ENCODE data around the gene ADGRA3. TPM values are rescaled to one million over a fixed set of nuclear protein-coding genes. Genes with fewer than 3 reads are reported as not detected.

ADGRA3 gene
- total RNA-seq, 1 donor, result 2.2 TPM

DNA sequence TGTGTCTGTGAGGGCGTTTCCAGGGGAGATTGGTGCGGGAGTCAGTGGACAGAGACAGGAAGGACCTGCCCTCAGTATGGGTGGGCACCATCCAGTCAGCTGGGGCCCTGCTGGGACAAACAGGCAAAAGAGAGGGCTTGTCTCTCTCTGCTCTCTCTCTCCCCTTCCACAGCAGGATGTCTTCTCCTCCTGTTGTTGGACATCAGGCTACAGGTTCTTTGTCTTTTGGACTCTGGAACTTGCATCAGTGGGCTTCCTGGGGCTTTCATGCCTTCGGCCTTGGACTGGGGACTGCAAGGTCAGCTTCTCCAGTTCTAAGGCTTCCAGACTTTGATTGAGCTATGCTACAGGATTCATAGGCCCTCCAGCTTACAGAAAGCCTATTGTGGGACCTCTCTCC, 59.6 kb downstream of the ADGRA3 start:
- no peaks in the 10 kb centered on the region for H3K27me3 ChIP-seq (ENCODE audit: insufficient read depth, low read length)
- no peaks in the 10 kb centered on the region for H3K4me1 ChIP-seq (ENCODE audit: insufficient read depth, low read length)
- no peak overlapping the region for H3K4me3 ChIP-seq (ENCODE audit: low read length)
- no peaks in the 10 kb centered on the region for H3K9me3 ChIP-seq (ENCODE audit: low read depth, low read length)

DNA sequence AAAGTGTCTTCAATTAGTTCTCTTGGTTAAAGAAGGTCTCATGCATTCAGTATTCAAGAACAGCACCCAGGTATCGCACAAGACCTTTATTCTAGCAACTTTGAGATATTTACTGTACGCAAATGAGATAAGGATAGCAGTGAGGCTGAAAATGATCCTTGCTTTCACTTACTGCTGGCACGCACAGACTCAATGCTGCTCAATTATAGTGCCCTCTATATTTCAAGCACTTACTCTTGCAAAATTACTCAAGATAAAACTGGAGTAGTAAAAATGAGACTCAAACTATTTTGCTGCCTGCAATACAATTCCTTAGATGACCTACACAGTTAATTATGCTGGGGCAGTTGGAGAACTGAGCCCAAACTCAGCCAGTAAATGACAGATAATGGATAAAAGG, 60.9 kb downstream of the ADGRA3 start:
- Histone ChIP-seq H3K27me3 (ENCODE audit: insufficient read depth, low read length) (no peaks in the 10 kb centered on the region), H3K4me3 (ENCODE audit: low read length) (no peak overlapping the region), H3K4me1 (ENCODE audit: insufficient read depth, low read length) (no peaks in the 10 kb centered on the region), H3K9me3 (ENCODE audit: low read depth, low read length) (no peaks in the 10 kb centered on the region)

DNA sequence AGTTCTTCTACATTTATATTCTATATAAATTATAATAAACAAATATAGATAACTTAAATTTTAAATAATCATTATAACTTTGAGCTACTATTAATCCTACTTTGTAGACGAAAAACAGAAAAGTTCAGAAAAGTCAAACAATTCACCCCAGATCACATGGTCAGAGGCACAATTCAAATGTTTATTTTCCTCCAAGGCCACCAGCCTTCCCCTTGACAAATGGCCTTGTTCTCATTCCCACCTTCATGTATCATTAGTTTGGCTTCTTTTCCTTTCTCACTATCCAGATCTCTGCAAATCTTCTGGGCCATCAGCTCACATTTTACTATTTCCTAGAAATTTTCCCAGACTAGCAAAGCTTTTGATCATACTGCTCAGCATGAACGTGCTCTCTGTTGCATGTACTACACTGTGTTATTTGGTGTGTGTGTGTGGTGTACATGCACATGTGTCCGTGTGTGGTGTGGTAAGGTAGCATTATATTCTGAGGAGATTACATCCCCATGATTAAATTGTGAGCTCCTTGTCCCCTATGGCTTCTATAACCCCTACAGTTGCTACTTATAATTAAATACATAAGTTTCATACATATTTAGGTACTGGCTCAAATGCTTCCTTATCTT, 61.5 kb downstream of the ADGRA3 start:
- no peaks in the 10 kb centered on the region for H3K27me3 ChIP-seq (ENCODE audit: insufficient read depth, low read length)
- H3K4me3 ChIP-seq (ENCODE audit: low read length), result no peak overlapping the region
- H3K9me3 ChIP-seq (ENCODE audit: low read depth, low read length), result no peaks in the 10 kb centered on the region
- H3K4me1 ChIP-seq (ENCODE audit: insufficient read depth, low read length), result no peaks in the 10 kb centered on the region

DNA sequence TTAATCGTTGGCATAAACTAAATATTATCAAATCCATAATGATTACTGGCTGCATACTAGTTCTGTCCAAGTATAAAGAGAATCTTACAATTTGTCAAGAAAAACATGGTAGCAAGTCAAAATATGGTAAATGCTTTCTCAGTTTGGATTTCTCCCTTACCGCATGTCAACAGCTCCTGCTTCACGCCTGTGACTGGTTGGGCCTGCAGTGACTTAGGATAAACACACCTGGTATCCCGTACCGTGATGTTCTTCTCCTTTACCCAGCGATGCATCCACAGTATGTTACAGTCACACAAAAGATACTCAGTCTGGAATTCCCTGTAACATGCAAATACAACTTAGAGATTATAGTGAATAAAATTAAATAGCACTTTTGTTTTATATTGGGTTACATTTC, 71.1 kb downstream of the ADGRA3 start:
- no peak overlapping the region for H3K4me3 ChIP-seq (ENCODE audit: low read length)
- no peaks in the 10 kb centered on the region for H3K9me3 ChIP-seq (ENCODE audit: low read depth, low read length)
- no peaks in the 10 kb centered on the region for H3K27me3 ChIP-seq (ENCODE audit: insufficient read depth, low read length)
- H3K4me1 ChIP-seq (ENCODE audit: insufficient read depth, low read length), result no peaks in the 10 kb centered on the region

DNA sequence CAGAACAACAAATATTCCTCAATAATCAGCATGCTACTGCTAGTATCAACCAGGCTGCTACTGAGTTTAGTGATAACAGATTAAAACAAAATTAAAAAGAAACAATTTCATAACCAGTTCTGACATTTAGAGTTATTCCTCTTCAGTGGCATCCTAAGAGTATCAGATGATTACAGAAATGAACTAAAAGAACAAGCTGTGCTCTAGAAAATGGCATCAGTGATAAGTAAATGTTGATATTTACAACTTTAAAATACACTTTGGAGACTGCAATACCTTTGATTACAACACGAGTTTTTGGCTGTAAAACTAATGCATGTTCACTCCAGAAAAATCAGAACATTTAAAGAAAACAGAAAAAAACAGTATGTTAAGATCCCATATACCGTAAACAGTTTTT, 72.9 kb downstream of the ADGRA3 start:
- H3K4me1 ChIP-seq (ENCODE audit: insufficient read depth, low read length), result no peaks in the 10 kb centered on the region
- no peaks in the 10 kb centered on the region for H3K27me3 ChIP-seq (ENCODE audit: insufficient read depth, low read length)
- H3K9me3 ChIP-seq (ENCODE audit: low read depth, low read length), result no peaks in the 10 kb centered on the region
- H3K4me3 ChIP-seq (ENCODE audit: low read length), result no peak overlapping the region

DNA sequence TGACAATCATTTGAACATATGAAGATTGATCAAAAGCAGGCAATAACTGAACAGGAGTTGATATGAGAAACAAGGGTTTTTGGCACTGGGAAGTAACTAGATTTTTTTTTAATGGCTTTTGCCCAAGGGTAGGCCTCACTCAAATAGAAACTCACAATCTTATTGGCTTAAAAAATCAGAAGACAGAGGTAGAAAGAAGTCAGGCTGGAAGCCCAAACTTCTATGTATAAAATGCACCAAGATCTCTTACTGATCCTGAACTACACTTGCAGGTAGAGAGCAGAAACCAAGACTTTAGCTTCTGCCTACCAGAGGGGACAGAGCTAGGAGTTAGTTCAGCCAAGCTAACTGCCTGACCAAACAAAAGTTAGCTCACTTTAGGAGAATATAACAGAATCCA, 74.9 kb downstream of the ADGRA3 start:
- no peaks in the 10 kb centered on the region for H3K27me3 ChIP-seq (ENCODE audit: insufficient read depth, low read length)
- H3K9me3 ChIP-seq (ENCODE audit: low read depth, low read length), result no peaks in the 10 kb centered on the region
- H3K4me1 ChIP-seq (ENCODE audit: insufficient read depth, low read length), result no peaks in the 10 kb centered on the region
- H3K4me3 ChIP-seq (ENCODE audit: low read length), result no peak overlapping the region

DNA sequence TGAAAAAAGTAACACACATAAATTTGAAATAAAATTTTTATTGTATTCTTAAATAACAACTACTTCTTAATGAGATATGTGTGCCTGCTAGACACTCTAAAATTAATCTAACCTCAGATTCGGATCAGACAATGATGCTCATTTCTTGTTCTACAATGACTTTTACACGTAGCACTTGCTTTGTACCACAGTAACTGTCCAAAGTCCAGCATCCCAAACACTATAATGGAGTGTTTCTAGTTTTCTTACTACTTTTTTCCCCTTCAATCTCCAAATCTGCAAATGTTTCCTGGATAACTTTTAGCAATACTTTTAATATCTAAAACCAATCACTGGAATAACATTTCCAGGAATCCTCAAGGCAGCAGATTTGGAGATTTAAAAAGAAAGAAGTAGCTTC, 75.9 kb downstream of the ADGRA3 start:
- H3K9me3 ChIP-seq (ENCODE audit: low read depth, low read length), result no peaks in the 10 kb centered on the region
- H3K27me3 ChIP-seq (ENCODE audit: insufficient read depth, low read length), result no peaks in the 10 kb centered on the region
- no peak overlapping the region for H3K4me3 ChIP-seq (ENCODE audit: low read length)

DNA sequence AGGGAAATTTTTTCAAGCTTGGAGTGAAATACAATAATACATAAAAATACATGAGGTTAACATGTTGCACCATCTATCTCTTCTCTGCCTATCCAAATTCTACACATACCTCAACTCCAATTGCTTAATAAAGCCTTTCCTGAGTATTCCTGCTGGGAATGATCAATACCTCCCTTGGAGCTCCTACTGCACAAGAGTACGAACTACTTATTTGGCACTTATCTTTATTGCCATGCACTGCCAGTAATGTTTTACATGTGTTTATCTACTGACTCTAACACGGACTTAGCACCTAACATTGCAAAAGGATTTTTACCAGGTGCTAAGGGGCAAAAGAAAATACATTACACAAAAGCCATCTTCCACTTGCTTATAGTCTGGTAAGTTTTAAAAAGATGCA, 80.2 kb downstream of the ADGRA3 start:
- H3K4me1 ChIP-seq (ENCODE audit: insufficient read depth, low read length), result no peaks in the 10 kb centered on the region
- no peaks in the 10 kb centered on the region for H3K9me3 ChIP-seq (ENCODE audit: low read depth, low read length)
- no peak overlapping the region for H3K4me3 ChIP-seq (ENCODE audit: low read length)
- no peaks in the 10 kb centered on the region for H3K27me3 ChIP-seq (ENCODE audit: insufficient read depth, low read length)

More for the DNA sequence above, 75.9 kb downstream of the ADGRA3 start:
- H3K4me1 ChIP-seq (ENCODE audit: insufficient read depth, low read length), result no peaks in the 10 kb centered on the region

DNA sequence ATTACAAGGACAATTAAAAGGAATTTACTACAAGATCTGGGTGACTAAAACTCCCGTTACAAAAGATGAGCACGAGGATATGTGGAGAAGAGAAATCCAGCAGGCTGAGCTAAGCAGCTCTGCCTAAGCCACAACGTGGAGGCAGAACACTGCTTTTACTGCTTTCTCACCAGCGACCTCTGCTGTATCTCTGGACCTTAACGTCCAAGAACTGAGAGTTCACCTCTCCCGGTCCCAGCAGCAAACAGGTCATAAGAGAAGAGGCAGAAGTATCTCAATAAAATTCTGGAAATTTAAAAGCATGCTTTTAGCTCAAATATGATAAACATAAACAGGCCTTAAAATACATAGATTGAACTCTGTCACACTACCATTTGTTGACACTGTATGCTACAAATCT, 81.0 kb downstream of the ADGRA3 start:
- Histone ChIP-seq H3K9me3 (ENCODE audit: low read depth, low read length) (no peaks in the 10 kb centered on the region), H3K4me1 (ENCODE audit: insufficient read depth, low read length) (no peaks in the 10 kb centered on the region), H3K4me3 (ENCODE audit: low read length) (no peak overlapping the region), H3K27me3 (ENCODE audit: insufficient read depth, low read length) (no peaks in the 10 kb centered on the region)

DNA sequence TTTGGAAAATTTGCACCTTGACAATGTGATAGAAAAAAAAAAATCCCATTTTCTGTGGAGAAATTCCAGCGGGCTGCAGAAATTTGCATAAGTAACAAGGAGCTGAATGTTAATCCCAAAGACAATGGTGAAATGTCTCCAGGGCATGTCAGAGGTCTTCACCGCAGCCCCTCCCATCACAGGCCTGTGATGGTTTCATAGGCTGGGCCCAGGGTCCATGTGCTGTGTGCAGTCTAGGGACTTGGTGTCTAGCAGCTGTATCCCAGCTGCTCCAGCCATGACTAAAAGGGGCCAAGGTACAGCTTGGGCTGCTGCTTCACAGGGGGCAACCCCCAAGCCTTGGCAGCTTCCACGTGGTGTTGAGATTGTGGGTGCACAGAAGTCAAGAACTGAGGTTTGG, 85.2 kb downstream of the ADGRA3 start:
- H3K4me3 ChIP-seq (ENCODE audit: low read length), result no peak overlapping the region
- H3K4me1 ChIP-seq (ENCODE audit: insufficient read depth, low read length), result no peaks in the 10 kb centered on the region
- no peaks in the 10 kb centered on the region for H3K27me3 ChIP-seq (ENCODE audit: insufficient read depth, low read length)
- no peaks in the 10 kb centered on the region for H3K9me3 ChIP-seq (ENCODE audit: low read depth, low read length)

DNA sequence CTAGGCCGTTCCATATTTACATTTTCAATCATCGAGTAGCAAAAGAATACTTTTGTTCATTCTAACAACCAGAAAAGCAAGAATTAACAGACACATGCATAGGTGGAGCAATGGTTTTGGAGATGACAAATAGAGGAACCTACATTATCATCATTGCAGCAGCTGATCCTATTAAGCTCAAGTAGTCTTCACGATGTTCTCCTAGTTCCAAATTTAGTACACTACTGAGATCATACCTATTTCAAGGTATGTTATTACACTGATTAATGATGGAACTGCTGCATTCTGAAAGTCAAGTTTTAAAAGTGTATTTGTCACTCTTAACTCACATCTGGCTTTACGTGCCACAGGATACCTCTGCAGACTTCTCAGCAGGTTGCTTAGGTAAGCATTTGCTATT, 87.4 kb downstream of the ADGRA3 start:
- H3K9me3 ChIP-seq (ENCODE audit: low read depth, low read length), result no peaks in the 10 kb centered on the region
- H3K4me3 ChIP-seq (ENCODE audit: low read length), result no peak overlapping the region
- H3K27me3 ChIP-seq (ENCODE audit: insufficient read depth, low read length), result no peaks in the 10 kb centered on the region
- H3K4me1 ChIP-seq (ENCODE audit: insufficient read depth, low read length), result no peaks in the 10 kb centered on the region

DNA sequence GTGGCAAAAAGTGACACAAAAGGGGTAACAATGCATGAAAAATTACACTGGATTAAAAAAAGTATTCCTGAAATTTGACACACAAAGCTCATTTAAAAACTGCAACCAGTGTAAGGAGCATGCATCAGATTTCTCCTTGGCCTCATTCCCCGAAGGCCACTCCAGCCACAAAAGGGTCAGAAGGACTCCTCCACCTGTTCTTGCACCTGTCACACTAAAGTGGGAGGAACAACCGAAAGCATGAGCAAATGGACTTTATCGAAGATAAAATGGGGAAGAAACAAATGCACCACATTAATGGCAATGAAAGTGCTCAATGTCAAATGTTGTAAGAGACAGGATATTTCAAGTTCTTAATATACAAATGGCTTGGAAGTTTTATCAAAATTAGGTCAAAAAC, 88.2 kb downstream of the ADGRA3 start:
- Histone ChIP-seq H3K4me3 (ENCODE audit: low read length) (no peak overlapping the region), H3K9me3 (ENCODE audit: low read depth, low read length) (no peaks in the 10 kb centered on the region), H3K27me3 (ENCODE audit: insufficient read depth, low read length) (no peaks in the 10 kb centered on the region), H3K4me1 (ENCODE audit: insufficient read depth, low read length) (no peaks in the 10 kb centered on the region)

DNA sequence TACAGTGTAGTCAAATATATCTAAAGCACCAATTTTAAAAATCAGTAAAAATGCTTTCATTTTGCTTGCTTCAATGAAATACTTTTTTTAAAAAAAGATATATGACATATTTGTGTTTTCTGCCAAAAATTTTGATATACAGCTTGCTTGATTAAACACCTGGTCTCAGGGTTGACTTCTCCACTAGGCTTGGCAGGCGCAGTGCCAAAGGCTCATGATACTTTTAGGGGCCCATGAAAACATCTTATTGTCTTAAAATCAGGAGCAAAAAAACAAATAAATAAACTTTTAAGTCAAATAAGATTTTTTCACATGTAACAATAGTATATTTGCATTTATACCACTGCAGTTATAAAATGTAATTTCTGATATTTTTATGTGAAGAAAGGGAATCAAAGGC, 95.6 kb downstream of the ADGRA3 start:
- no peak overlapping the region for H3K4me3 ChIP-seq (ENCODE audit: low read length)
- no peaks in the 10 kb centered on the region for H3K9me3 ChIP-seq (ENCODE audit: low read depth, low read length)
- no peaks in the 10 kb centered on the region for H3K27me3 ChIP-seq (ENCODE audit: insufficient read depth, low read length)
- H3K4me1 ChIP-seq (ENCODE audit: insufficient read depth, low read length), result no peaks in the 10 kb centered on the region

DNA sequence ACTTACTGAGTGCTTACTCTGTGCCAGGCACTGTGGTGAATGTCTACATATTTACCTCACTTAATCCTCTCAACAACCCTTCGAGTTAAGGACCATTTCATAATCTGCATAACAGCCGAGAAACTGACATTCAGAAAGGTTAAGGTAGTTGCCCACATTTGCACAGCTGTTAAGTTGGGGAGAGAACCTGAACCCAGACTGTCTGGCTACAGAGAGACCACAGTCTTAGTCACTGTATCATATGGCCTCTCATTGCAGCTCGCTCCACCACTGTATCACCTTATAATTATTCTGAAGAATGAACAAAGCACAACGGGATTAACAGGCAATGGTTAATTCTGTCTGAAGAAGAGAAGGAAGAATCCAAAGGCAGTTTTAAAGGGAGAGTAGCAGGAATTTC, 98.5 kb downstream of the ADGRA3 start:
- H3K27me3 ChIP-seq (ENCODE audit: insufficient read depth, low read length), result no peaks in the 10 kb centered on the region
- no peaks in the 10 kb centered on the region for H3K9me3 ChIP-seq (ENCODE audit: low read depth, low read length)
- H3K4me1 ChIP-seq (ENCODE audit: insufficient read depth, low read length), result no peaks in the 10 kb centered on the region
- no peak overlapping the region for H3K4me3 ChIP-seq (ENCODE audit: low read length)

DNA sequence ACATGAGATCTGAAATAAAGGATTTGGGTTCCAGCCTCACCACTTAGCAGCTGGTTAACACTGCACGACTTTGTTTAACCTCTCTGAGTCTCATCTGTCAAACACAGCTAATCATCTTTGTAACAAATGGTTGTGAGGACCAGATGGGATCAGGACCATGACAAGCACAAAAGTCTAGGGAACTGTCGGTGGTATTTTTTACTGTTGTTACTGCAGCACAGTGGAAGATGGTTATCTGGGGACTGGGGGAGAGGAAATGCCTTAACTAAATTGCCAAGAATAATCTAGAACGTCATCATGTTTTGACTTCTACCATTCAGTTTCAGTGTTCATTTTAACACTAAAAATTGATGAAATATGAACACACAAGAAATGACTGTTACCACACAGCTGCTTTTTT, 99.5 kb downstream of the ADGRA3 start:
- H3K4me3 ChIP-seq (ENCODE audit: low read length), result no peak overlapping the region
- H3K4me1 ChIP-seq (ENCODE audit: insufficient read depth, low read length), result no peaks in the 10 kb centered on the region
- H3K27me3 ChIP-seq (ENCODE audit: insufficient read depth, low read length), result no peaks in the 10 kb centered on the region
- H3K9me3 ChIP-seq (ENCODE audit: low read depth, low read length), result no peaks in the 10 kb centered on the region

DNA sequence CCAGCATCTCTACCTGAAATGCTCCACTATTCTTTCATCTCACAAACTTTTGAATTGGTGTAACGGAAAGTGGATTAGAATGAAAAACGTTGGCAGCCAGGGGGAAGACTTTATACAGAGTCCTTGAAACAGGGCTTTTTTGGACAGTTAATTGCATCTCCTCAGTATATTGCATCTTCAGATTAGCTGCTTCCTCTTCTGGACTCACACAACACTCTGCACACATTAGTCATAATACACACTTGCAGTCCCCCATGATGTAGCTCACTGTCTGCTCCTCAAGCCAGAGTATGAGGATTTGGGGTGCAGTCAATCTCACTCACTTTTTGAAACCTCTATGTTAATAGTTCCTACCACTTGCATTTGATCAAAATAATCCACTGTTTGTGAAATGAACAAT, 101.0 kb downstream of the ADGRA3 start:
- Histone ChIP-seq H3K4me1 (ENCODE audit: insufficient read depth, low read length) (no peaks in the 10 kb centered on the region), H3K4me3 (ENCODE audit: low read length) (no peak overlapping the region), H3K9me3 (ENCODE audit: low read depth, low read length) (no peaks in the 10 kb centered on the region), H3K27me3 (ENCODE audit: insufficient read depth, low read length) (no peaks in the 10 kb centered on the region)
